Gastrocnemius medialis (tissue), 4 donors: ENCODE results near the gene PAX2.

Source experiments
- POLR2A ChIP-seq, 2 donors: fragments of 450-650 bp; IDR thresholded peaks; one replicate each; pipeline ENCODE4 v1.6.1; 2017; ENCODE audit warnings: antibody characterized with exemption in 2 of 2, mild to moderate bottlenecking in 2 of 2, moderate library complexity in 2 of 2
- TF ChIP-seq, protein P1 (sequence below), 5 experiments: fragments of 450-650 bp in 3 of 5; fragments of 200-600 bp in 2 of 5; sonication (generic) in 2 of 5; IDR thresholded peaks in 4 of 5; conservative IDR thresholded peaks in 1 of 5; 1 replicate in 4 of 5; 2 replicates in 1 of 5; pipeline ENCODE4 v1.5.1; 2016 to 2019; ENCODE audit warnings: antibody characterized with exemption in 5 of 5, mild to moderate bottlenecking in 3 of 5, moderate library complexity in 3 of 5

DNA sequence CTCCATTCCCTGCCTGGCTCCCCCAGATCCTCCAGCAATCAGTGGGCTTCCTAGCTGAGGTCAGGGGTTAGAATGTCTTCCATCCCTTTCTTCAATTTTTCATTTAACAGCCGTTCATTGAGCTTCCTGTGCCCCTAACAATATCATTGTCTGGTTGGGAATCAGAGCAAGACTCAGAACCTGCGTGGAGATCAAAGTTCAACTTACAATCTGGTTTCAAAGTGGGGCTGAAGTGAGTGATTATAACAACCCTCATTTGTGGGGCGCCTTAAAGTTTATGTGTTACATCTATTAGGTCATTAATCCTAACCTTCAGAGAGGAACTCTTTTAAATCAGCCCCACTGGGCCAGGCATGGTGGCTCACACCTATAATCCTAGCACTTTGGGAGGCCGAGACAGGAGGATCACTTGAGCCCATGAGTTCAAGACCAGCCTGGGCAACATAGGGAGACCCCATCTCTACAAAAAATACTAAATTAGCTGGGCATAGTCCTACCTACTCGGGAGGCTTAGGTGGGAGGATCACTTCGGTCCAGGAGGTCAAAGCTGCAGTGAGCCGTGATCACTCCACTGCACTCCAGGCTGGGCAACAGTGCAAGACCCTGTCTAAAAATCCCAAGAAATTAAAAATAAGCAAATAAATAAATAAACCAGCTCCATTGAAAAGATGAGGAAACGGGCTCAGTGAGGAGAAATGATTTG is 122.0 kb downstream of the PAX2 start:
- TF ChIP-seq, protein P1, sequence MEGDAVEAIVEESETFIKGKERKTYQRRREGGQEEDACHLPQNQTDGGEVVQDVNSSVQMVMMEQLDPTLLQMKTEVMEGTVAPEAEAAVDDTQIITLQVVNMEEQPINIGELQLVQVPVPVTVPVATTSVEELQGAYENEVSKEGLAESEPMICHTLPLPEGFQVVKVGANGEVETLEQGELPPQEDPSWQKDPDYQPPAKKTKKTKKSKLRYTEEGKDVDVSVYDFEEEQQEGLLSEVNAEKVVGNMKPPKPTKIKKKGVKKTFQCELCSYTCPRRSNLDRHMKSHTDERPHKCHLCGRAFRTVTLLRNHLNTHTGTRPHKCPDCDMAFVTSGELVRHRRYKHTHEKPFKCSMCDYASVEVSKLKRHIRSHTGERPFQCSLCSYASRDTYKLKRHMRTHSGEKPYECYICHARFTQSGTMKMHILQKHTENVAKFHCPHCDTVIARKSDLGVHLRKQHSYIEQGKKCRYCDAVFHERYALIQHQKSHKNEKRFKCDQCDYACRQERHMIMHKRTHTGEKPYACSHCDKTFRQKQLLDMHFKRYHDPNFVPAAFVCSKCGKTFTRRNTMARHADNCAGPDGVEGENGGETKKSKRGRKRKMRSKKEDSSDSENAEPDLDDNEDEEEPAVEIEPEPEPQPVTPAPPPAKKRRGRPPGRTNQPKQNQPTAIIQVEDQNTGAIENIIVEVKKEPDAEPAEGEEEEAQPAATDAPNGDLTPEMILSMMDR (IDR thresholded peaks at IDR 0.05 in 4 of 5, conservative IDR thresholded peaks at IDR 0.05 in 1 of 5), result no peak
- TF ChIP-seq POLR2A (IDR thresholded peaks at IDR 0.05), result no peak
